Glutamatergic neuron (in vitro differentiated cells): ENCODE results near the gene JAK1. TPM values are rescaled to one million over a fixed set of nuclear protein-coding genes. Genes with fewer than 3 reads are reported as not detected.

Experiments
- DNase-seq: peaks from one replicate; pipeline ENCODE4 v3.0.0; 2022
- H3K27ac Mint-ChIP-seq: one replicate; pipeline ENCODE4 v1.8.0; 2020; ENCODE audit warnings: mild to moderate bottlenecking, mixed read lengths, inconsistent platforms; ENCODE audit not compliant: unreplicated experiment
- H3K27me3 Mint-ChIP-seq: one replicate; pipeline ENCODE4 v1.8.0; 2020; ENCODE audit warnings: mild to moderate bottlenecking, moderate library complexity, mixed read lengths, inconsistent platforms; ENCODE audit not compliant: unreplicated experiment
- H3K36me3 Mint-ChIP-seq: one replicate; pipeline ENCODE4 v1.8.0; 2020; ENCODE audit warnings: mild to moderate bottlenecking, mixed read lengths, inconsistent platforms; ENCODE audit not compliant: unreplicated experiment
- H3K4me1 Mint-ChIP-seq: one replicate; pipeline ENCODE4 v1.8.0; 2020; ENCODE audit warnings: mild to moderate bottlenecking, low read depth, mixed read lengths, inconsistent platforms; ENCODE audit not compliant: unreplicated experiment
- H3K4me3 Mint-ChIP-seq: one replicate; pipeline ENCODE4 v1.8.0; 2020; ENCODE audit warnings: mild to moderate bottlenecking, mixed read lengths, inconsistent platforms; ENCODE audit not compliant: unreplicated experiment
- H3K9me3 Mint-ChIP-seq: one replicate; pipeline ENCODE4 v1.8.0; 2020; ENCODE audit warnings: mild to moderate bottlenecking, moderate library complexity, mixed read lengths, inconsistent platforms; ENCODE audit not compliant: unreplicated experiment
- CTCF ChIP-seq: fragments of 200-600 bp; sonication (generic); IDR thresholded peaks from one replicate; pipeline ENCODE4 v1.5.0; 2021; ENCODE audit not compliant: partially characterized antibody, unreplicated experiment
- total RNA-seq: library from RNA; stranded (reverse); fragmentation: NEBNext Ultra II Directional; extraction: Animal tissue kit (Norgen Biotek cat#: 25700); gene quantifications from one replicate; pipeline ENCODE4 v1.2.1, GENCODE V29; 2021; ENCODE audit not compliant: unreplicated experiment

JAK1 gene
- total RNA-seq, 1 donor from 2014 or later: 16.9 TPM

GRCh38 chr1:64842224-64842623 lies 124.1 kb downstream of the JAK1 start:
- peaks cover 3% of the 10 kb centered on the region for H3K4me1 Mint-ChIP-seq
- H3K4me3 Mint-ChIP-seq: no peak overlapping the region
- H3K27me3 Mint-ChIP-seq: peaks cover 5% of the 10 kb centered on the region
- TF ChIP-seq CTCF: no peak
- H3K9me3 Mint-ChIP-seq: peaks cover 9% of the 10 kb centered on the region
- H3K27ac Mint-ChIP-seq: no peak overlapping the region
- no peak for DNase-seq
- H3K36me3 Mint-ChIP-seq: peaks cover 6% of the 10 kb centered on the region

GRCh38 chr1:64841330-64842065 lies 124.9 kb downstream of the JAK1 start:
- H3K4me3 Mint-ChIP-seq: no peak overlapping the region
- TF ChIP-seq CTCF: no peak
- peaks cover 6% of the 10 kb centered on the region for H3K36me3 Mint-ChIP-seq

GRCh38 chr1:64839732-64840405 lies 126.5 kb downstream of the JAK1 start:
- Mint-ChIP-seq H3K36me3 (no peaks in the 10 kb centered on the region), H3K4me1 (peaks cover 3% of the 10 kb centered on the region), H3K27ac (no peak overlapping the region), H3K4me3 (no peak overlapping the region), H3K9me3 (peaks cover 5% of the 10 kb centered on the region), H3K27me3 (peaks cover 5% of the 10 kb centered on the region)
- no peak for TF ChIP-seq CTCF
- DNase-seq: no peak

More at GRCh38 chr1:64841330-64842065, 124.9 kb downstream of the JAK1 start:
- H3K27me3 Mint-ChIP-seq: peaks cover 5% of the 10 kb centered on the region
- peaks cover 9% of the 10 kb centered on the region for H3K9me3 Mint-ChIP-seq
- no peak for DNase-seq
- peaks cover 3% of the 10 kb centered on the region for H3K4me1 Mint-ChIP-seq
- no peak overlapping the region for H3K27ac Mint-ChIP-seq

- no peak overlapping the region for H3K4me3 Mint-ChIP-seq
- H3K4me1 Mint-ChIP-seq: peaks cover 3% of the 10 kb centered on the region
- TF ChIP-seq CTCF: no peak
- no peak for DNase-seq
- H3K27me3 Mint-ChIP-seq: peaks cover 5% of the 10 kb centered on the region
- H3K9me3 Mint-ChIP-seq: peaks cover 2% of the 10 kb centered on the region
- no peak overlapping the region for H3K27ac Mint-ChIP-seq
- no peaks in the 10 kb centered on the region for H3K36me3 Mint-ChIP-seq
These were observed 127.1 kb downstream of the JAK1 start for GRCh38 chr1:64839261-64839660.

- H3K4me1 Mint-ChIP-seq: peaks cover 3% of the 10 kb centered on the region
- DNase-seq: no peak
- TF ChIP-seq CTCF: no peak
- peaks cover 2% of the 10 kb centered on the region for H3K9me3 Mint-ChIP-seq
- H3K27me3 Mint-ChIP-seq: peaks cover 5% of the 10 kb centered on the region
- H3K36me3 Mint-ChIP-seq: no peaks in the 10 kb centered on the region
- no peak overlapping the region for H3K4me3 Mint-ChIP-seq
- H3K27ac Mint-ChIP-seq: no peak overlapping the region
These were observed 127.9 kb downstream of the JAK1 start for GRCh38 chr1:64838486-64838885.
